GM12801 (cell line): Measurements from ENCODE around the gene IPO13.

ENCODE experiments used
- TF ChIP-seq, protein P1 (sequence below): IDR thresholded peaks from one replicate; pipeline ENCODE4 v1.5.1; 2011; ENCODE audit warnings: control low read depth; ENCODE audit not compliant: insufficient read length; ENCODE audit errors: extremely low read depth

The IPO13 gene

DNA sequence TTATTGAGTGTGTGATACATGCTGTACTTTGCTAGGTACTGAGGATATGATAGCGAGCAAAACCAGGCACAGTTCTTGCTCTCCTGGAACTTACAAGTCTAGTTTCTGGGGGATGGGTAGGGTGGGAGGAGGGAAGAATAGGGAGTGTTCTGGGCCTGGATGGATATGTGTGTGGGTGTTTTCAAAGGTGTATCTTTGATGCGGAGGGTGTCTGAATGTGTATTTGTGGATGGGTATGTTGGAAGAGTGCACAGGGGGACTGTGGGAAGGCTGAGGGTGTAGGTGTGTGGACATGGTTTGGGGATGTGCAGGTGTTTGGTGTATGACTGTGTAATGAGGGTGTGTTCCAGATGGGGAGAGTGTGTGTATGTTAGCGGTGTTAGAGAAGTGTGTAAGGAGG lies 18.6 kb downstream of the IPO13 start:
- TF ChIP-seq, protein P1, sequence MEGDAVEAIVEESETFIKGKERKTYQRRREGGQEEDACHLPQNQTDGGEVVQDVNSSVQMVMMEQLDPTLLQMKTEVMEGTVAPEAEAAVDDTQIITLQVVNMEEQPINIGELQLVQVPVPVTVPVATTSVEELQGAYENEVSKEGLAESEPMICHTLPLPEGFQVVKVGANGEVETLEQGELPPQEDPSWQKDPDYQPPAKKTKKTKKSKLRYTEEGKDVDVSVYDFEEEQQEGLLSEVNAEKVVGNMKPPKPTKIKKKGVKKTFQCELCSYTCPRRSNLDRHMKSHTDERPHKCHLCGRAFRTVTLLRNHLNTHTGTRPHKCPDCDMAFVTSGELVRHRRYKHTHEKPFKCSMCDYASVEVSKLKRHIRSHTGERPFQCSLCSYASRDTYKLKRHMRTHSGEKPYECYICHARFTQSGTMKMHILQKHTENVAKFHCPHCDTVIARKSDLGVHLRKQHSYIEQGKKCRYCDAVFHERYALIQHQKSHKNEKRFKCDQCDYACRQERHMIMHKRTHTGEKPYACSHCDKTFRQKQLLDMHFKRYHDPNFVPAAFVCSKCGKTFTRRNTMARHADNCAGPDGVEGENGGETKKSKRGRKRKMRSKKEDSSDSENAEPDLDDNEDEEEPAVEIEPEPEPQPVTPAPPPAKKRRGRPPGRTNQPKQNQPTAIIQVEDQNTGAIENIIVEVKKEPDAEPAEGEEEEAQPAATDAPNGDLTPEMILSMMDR: no peak

DNA sequence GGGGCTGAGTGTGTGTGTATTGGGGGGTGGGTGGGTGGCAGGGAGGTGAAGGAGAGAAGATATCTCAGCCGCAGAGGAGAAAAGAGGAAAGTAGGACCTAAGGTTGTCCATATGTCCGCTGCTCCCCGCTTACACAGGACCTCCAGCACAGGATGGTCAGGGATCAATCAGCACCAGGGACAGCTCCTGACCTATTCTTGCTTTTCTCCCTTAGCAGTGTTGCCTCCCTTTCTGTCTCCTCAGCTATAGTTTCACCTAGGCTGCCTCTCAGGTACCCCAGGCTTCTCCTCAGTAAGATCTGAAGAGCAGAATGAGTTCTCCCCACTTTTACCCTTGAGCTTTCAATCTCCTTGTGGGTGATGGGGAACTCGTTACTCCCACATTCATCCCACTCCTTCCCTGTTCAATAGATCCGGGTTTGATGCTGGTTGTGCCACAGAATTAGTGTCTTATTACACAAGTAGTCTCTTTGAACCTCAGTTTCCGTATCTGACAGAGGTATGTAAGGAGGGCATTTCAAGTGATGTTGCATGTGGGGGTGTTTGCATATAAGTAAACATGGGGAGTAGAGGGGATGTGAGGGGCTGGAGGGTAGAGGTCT lies 21.7 kb downstream of the IPO13 start:
- TF ChIP-seq, protein P1: no peak

DNA sequence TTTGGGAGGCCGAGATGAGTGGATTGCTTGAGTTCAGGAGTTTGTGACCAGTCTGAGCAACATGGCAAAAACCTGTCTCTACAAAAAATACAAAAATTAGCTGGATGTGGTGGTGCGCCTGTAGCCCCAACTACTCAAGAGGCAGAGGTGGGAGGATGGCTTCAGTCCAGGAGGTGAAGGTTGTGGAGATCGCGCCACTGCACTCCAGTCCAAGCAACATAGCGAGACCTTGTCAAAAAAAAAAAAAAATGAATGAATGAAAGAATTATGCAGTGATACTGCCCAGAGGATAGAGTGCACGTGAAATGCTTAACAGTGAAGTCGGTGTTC lies 22.6 kb downstream of the IPO13 start:
- TF ChIP-seq, protein P1: no peak

- TF ChIP-seq, protein P1: no peak
Observed at GRCh38 chr1:43969746-43970466, 23.2 kb downstream of the IPO13 start, which contains the start of gene DPH2. DPH2 (plus strand) TSS chr1:43970010; CDS start chr1:43970176, 166 bp downstream.

- TF ChIP-seq, protein P1: no peak
Observed at GRCh38 chr1:43970502-43970901, 23.8 kb downstream of the IPO13 start.

DNA sequence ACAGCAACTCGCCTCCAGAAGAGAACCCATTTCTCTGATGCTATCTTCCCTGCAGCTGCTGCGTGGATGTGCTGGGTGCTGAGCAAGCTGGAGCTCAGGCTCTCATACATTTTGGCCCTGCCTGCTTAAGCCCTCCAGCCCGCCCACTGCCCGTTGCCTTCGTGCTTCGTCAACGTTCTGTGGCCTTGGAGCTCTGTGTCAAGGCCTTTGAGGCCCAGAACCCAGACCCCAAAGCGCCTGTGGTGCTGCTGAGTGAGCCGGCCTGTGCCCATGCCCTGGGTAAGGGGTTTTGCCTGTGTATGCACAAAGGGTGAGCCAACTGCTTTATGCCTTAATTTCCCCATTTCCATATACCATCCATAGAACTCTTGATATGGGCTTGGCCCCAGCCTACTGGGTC lies 24.2 kb downstream of the IPO13 start:
- TF ChIP-seq, protein P1: no peak

- TF ChIP-seq, protein P1: no peak
Observed at GRCh38 chr1:43971336-43971980, 24.7 kb downstream of the IPO13 start.
